WERI-Rb-1 (cell line): ENCODE results near the gene FAAP100.

Experiments
- DNase-seq: peaks from one replicate; pipeline ENCODE4 v3.0.0-alpha.2; 2020
- H3K27ac ChIP-seq: fragments of 250-450 bp; sonication (Bioruptor Pico); 2 replicates; pipeline ENCODE4 v1.5.1; 2020; ENCODE audit warnings: mild to moderate bottlenecking, moderate library complexity
- H3K27me3 ChIP-seq: fragments of 250-450 bp; sonication (Bioruptor Pico); 2 replicates; pipeline ENCODE4 v1.5.1; 2021; ENCODE audit warnings: mild to moderate bottlenecking, low read depth, moderate library complexity; ENCODE audit not compliant: insufficient read depth, severe bottlenecking
- H3K36me3 ChIP-seq: fragments of 250-450 bp; sonication (Bioruptor Pico); 2 replicates; pipeline ENCODE4 v1.5.1; 2020; ENCODE audit warnings: mild to moderate bottlenecking, moderate library complexity
- H3K4me3 ChIP-seq: 2 replicates; pipeline ENCODE4 v1.5.1; 2011; ENCODE audit warnings: low read depth, mild to moderate bottlenecking, control low read depth, low read length
- H3K9me3 ChIP-seq: fragments of 250-450 bp; sonication (Bioruptor Pico); 2 replicates; pipeline ENCODE4 v1.5.1; 2021; ENCODE audit warnings: mild to moderate bottlenecking, moderate library complexity; ENCODE audit not compliant: severe bottlenecking
- TF ChIP-seq, protein P1 (sequence below): IDR thresholded peaks from 2 replicates; pipeline ENCODE4 v1.5.1; 2011; ENCODE audit warnings: low read depth, mild to moderate bottlenecking, control low read depth, inconsistent platforms, low read length

FAAP100 gene

DNA sequence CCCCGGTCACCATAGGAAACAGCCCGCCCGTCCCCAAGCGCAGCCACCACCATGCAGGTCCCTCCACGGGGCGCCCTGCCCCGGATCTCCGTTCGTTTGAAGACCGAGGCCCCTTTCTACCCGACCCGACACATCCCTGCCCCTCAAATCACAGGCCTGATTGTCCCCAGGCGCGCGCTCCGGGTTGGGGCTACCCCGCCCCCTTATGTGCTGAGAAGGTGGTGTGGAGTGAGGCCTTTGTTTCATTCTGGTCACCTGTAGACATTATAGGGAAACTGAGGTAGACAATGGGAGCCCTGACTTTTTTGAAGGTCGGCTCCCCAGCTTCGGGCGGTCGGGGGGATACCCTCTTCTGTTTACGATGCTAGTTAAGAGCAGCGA, 38.8 kb downstream of the FAAP100 start:
- TF ChIP-seq, protein P1, sequence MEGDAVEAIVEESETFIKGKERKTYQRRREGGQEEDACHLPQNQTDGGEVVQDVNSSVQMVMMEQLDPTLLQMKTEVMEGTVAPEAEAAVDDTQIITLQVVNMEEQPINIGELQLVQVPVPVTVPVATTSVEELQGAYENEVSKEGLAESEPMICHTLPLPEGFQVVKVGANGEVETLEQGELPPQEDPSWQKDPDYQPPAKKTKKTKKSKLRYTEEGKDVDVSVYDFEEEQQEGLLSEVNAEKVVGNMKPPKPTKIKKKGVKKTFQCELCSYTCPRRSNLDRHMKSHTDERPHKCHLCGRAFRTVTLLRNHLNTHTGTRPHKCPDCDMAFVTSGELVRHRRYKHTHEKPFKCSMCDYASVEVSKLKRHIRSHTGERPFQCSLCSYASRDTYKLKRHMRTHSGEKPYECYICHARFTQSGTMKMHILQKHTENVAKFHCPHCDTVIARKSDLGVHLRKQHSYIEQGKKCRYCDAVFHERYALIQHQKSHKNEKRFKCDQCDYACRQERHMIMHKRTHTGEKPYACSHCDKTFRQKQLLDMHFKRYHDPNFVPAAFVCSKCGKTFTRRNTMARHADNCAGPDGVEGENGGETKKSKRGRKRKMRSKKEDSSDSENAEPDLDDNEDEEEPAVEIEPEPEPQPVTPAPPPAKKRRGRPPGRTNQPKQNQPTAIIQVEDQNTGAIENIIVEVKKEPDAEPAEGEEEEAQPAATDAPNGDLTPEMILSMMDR = no peak
- Histone ChIP-seq H3K36me3 (peaks cover 40% of the 10 kb centered on the region), H3K27me3 (no peaks in the 10 kb centered on the region), H3K27ac (peak overlapping the region; percentile 95), H3K9me3 (no peaks in the 10 kb centered on the region), H3K4me3 (peak overlapping the region; percentile 83)
- peak; percentile 86 for DNase-seq

DNA sequence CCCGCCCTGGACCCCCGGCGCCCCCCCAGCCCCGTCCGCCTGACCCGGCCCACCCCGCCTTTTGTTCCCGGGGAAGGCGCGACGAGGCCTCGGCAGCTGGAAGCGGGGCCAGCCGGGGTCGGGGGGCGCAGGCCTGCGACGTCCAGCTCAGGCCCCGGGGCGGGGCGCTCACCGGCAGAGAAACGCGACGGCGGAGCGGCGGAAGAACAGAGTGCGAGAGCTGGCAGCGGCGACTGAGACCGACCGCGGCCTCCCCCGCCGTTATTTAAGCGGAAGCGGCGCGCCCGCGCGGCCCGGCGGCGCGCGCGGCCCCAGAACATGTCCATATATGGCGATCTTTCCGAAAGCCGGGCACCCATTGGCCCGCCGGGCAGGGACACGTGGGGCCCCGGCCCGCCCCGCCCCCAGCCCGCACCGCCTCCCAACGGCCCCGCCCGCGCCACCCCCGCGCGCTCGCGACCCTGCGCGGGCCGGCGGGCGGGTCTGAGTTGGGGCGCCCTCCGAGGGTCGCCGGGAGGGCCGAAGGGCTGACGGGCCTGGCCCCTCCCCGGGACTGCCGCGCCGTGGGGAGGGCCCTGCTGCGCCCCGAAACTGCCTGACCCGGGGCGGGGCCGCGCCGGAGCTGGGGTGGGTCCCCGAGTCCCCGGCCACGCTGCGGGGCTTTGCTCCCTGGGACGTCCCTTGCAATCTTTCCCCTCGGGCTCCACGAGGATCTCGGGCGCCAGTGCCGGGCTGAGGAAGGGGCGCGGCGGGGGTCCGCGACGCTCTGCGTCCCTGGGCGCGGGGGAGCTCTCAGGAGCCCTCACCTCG, 39.4 kb downstream of the FAAP100 start, which contains the start of gene ACTG1:
Gene ACTG1, minus strand, starts transcription at position 238 of the 810 bp plus-strand sequence. CDS start 445 bp downstream, outside the sequence.
- Histone ChIP-seq H3K27ac (peak within 1 kb of the TSS; percentile 95), H3K36me3 (peaks cover 44% of the 10 kb centered on the region), H3K9me3 (peaks cover 2% of the 10 kb centered on the region), H3K4me3 (peak within 1 kb of the TSS; percentile 83), H3K27me3 (no peaks in the 10 kb centered on the region)
- TF ChIP-seq, protein P1 = no peak
- peak; percentile 97 for DNase-seq

DNA sequence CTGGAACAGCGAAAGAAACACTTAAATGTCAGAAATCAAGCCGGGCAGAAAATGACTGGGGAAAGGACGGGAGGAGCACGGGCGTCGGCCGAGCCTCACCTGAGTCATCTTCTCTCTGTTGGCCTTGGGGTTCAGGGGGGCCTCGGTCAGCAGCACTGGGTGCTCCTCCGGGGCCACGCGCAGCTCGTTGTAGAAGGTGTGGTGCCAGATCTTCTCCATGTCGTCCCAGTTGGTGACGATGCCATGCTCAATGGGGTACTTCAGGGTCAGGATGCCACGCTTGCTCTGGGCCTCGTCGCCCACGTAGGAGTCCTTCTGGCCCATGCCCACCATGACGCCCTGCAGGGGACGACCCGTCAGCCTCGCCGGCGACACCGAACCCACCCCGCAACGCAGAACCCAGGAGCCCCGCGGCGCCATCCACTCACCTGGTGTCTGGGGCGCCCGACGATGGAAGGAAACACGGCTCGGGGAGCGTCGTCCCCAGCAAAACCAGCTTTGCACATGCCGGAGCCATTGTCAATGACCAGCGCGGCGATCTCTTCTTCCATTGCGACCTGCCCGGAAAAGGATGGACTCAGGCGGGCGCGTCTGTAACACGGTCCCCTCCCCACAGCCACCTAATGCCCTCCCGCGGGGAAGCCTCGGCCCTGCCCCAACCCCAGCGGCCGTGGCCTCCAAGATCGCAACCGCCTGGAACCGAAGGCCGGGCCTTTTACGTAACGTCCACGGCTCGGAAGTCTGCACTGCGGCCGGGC, 40.2 kb downstream of the FAAP100 start:
- TF ChIP-seq, protein P1 = no peak
- peak overlapping the region; percentile 75 for H3K27ac ChIP-seq
- H3K9me3 ChIP-seq = peaks cover 2% of the 10 kb centered on the region
- no peak for DNase-seq
- H3K4me3 ChIP-seq = peak overlapping the region; percentile 60
- H3K27me3 ChIP-seq = no peaks in the 10 kb centered on the region
- peaks cover 45% of the 10 kb centered on the region for H3K36me3 ChIP-seq

DNA sequence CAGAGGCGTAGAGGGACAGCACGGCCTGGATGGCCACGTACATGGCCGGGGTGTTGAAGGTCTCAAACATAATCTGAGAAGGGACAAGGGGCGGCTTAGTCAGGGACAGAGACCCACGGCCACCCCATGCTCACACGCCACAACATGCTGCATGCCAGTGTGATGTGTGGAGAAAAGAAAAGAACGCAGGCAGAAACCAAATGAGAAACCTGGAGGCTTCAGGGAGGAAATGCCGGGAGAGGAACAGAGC, 40.7 kb downstream of the FAAP100 start:
- TF ChIP-seq, protein P1 = no peak
- Histone ChIP-seq H3K9me3 (peaks cover 2% of the 10 kb centered on the region), H3K27ac (peak overlapping the region; percentile 75; the same call in 1 of the 2 replicates), H3K36me3 (peaks cover 45% of the 10 kb centered on the region), H3K27me3 (no peaks in the 10 kb centered on the region), H3K4me3 (peak overlapping the region; percentile 60)
- no peak for DNase-seq

DNA sequence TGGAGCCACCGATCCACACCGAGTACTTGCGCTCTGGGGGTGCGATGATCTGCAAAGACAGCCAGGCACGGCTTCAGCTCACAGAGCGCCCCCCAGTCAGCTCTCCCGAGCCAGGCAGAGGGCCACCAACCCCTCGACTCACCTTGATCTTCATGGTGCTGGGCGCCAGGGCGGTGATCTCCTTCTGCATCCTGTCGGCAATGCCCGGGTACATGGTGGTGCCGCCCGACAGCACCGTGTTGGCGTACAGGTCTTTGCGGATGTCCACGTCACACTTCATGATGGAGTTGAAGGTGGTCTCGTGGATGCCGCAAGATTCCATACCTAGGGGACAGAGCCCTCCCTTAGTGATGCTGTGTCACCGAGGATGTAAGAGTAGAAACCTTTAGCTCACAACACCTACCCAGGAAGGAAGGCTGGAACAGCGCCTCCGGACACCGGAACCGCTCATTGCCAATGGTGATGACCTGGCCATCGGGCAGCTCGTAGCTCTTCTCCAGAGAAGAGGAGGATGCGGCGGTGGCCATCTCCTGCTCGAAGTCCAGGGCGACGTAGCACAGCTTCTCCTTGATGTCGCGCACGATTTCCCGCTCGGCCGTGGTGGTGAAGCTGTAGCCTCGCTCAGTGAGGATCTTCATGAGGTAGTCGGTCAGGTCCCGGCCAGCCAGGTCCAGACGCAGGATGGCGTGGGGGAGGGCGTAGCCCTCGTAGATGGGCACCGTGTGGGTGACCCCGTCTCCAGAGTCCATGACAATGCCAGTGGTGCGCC, 41.2 kb downstream of the FAAP100 start:
- Histone ChIP-seq H3K9me3 (peaks cover 2% of the 10 kb centered on the region), H3K4me3 (peak overlapping the region; percentile 60), H3K27ac (peak overlapping the region; percentile 75; the same call in 1 of the 2 replicates), H3K27me3 (no peaks in the 10 kb centered on the region), H3K36me3 (peaks cover 45% of the 10 kb centered on the region)
- DNase-seq = peak; percentile 25
- TF ChIP-seq, protein P1 = 0 out of 2 replicates have a peak, but pooled peaks have one; percentile 2
